ENCODE measurements around the gene CWC22. TPM values are rescaled to one million over a fixed set of nuclear protein-coding genes. Genes with fewer than 3 reads are reported as not detected.

CWC22 gene
- total and polyA plus RNA-seq, 2 of the 13 experiments (the other 11 are each of a cell fraction or from before 2014, with no cell fraction given) = 5.7 to 29.2 TPM

DNA sequence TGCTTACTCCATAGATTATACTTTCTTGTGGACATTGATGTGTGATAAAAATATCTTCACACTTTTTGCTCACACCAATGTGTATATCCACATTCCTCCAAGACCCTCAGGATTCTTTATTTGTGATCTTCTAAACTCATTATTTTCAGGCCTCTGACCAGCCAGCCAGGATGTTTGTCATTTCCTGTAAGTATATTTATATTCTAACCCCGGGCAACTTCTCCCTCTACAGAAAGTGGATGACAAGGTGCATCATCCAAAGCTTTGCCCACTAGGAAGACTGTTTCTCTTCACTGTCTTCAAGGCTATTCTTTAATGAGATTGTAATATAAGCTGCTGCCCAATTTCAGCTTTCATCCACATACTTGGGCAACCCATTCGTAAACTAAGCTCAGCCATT lies 3.6 kb upstream of the CWC22 start:
- Histone ChIP-seq H3K79me2 (ENCODE audit: insufficient read depth, low read length) (peaks cover 11% of the 10 kb centered on the region), H3K4me2 (ENCODE audit: low read depth, low read length) (no peak overlapping the region), H3K27me3 (ENCODE audit: control insufficient read depth in 1 of 2, insufficient read depth in 2 of 2, low read length in 2 of 2) (no peaks in the 10 kb centered on the region; a peak in 1 of 5 replicates), H3K27ac (ENCODE audit: extremely low read length, insufficient read depth, low read length) (no peak overlapping the region), H3K9me3 (ENCODE audit: low read length) (no peaks in the 10 kb centered on the region), H4K20me1 (ENCODE audit: insufficient read depth, low read length) (no peaks in the 10 kb centered on the region), H2AFZ (ENCODE audit: low read length) (no peak overlapping the region), H3K4me1 (ENCODE audit: insufficient read depth, low read length) (peaks cover 9% of the 10 kb centered on the region), H3K9ac (ENCODE audit: insufficient read depth, low read depth, low read length) (no peak overlapping the region), H3K36me3 (replicated peaks in 1 of 2; ENCODE audit: control insufficient read depth in 1 of 2, insufficient read depth in 2 of 2, low read length in 2 of 2) (no peaks in the 10 kb centered on the region), H3K4me3 (replicated peaks in 1 of 3; ENCODE audit: insufficient read depth in 1 of 3, low read depth in 2 of 3, low read length in 3 of 3) (no peak overlapping the region)
- intact Hi-C loops (cut with micrococcal nuclease; ENCODE audit: unreplicated experiment) = no loop called here
- TF ChIP-seq ZNF543 (CRISPR knock-in tag; IDR thresholded peaks at IDR 0.05) (no peak), MNT (IDR thresholded peaks at IDR 0.05) (no peak), ZNF790 (CRISPR knock-in tag; IDR thresholded peaks at IDR 0.05; ENCODE audit: borderline replicate concordance) (no peak), TCF7L2 (IDR thresholded peaks at IDR 0.05; ENCODE audit: low read depth, low read length) (no peak), ZBTB7B (CRISPR knock-in tag; IDR thresholded peaks at IDR 0.05) (no peak), KDM4B (CRISPR knock-in tag; IDR thresholded peaks at IDR 0.05) (no peak), ZNF333 (CRISPR knock-in tag; IDR thresholded peaks at IDR 0.05; ENCODE audit: borderline replicate concordance) (no peak), BRCA1 (CRISPR knock-in tag; IDR thresholded peaks at IDR 0.05) (no peak), CENPX (CRISPR knock-in tag; IDR thresholded peaks at IDR 0.05) (no peak), KLF16 (CRISPR knock-in tag; IDR thresholded peaks at IDR 0.05) (no peak), ZNF577 (CRISPR knock-in tag; IDR thresholded peaks at IDR 0.05; ENCODE audit: borderline replicate concordance, low read depth) (no peak), MED8 (CRISPR knock-in tag; IDR thresholded peaks at IDR 0.05; ENCODE audit: insufficient replicate concordance) (no peak)
- 4% methylated on average over 2 of the region's 2 CpGs for WGBS (ENCODE audit: low lambda C conversion rate)
- no peak for ATAC-seq
- DNase-seq (ENCODE audit: low spot score) = no peak
- no peak for FAIRE-seq
- CTCF ChIA-PET (ENCODE audit: low intra/inter-chr PET ratio, low total read pairs) = no interaction called here
- in situ Hi-C loops (cut with HindIII; ENCODE audit: extremely low pct_ligation_motif_present, low pct_unique_long_range_greater_than_20kb) = no loop called here
- no TSS peak for BruUV-seq (replicated peaks)
- POLR2A ChIA-PET = no interaction called here
